Adrenal gland (tissue), 12 donors: Measurements from ENCODE around the gene MAD1L1. TPM values are rescaled to one million over a fixed set of nuclear protein-coding genes. Genes with fewer than 3 reads are reported as not detected.
A peak's percentile ranks its signal among the peaks of the same experiment; 100 is the strongest.
"Not testable (repeated sequence)": the region's sequence is repeated elsewhere in the genome, so short reads cannot be mapped to it uniquely, and the experiment has no call there.

ENCODE experiments used
- DNase-seq, 7 donors: peaks; one replicate each; pipeline ENCODE4 v3.0.0-alpha.2; 2019 to 2020
- H3K27ac ChIP-seq, 5 donors: fragments of 200-600 bp; sonication (generic) in 4 of 5; 1 replicate in 3 of 5; 2 replicates in 2 of 5; pipeline versions ENCODE4 v1.5.1 to v1.8.0; 2016 to 2020; ENCODE audit warnings: mild to moderate bottlenecking in 1 of 5
- H3K27me3 ChIP-seq: fragments of 200-600 bp; 2 replicates; pipeline ENCODE4 v1.8.0; 2021
- H3K36me3 ChIP-seq, 2 donors: fragments of 200-600 bp; replicated peaks in 1 of 2; 1 replicate in 1 of 2; 2 replicates in 1 of 2; pipeline versions ENCODE4 v1.5.1 to v1.8.0; 2018 to 2022
- H3K4me1 ChIP-seq, 2 donors: fragments of 200-600 bp; replicated peaks in 1 of 2; 1 replicate in 1 of 2; 2 replicates in 1 of 2; pipeline versions ENCODE4 v1.5.1 to v1.8.0; 2018 to 2021
- H3K4me3 ChIP-seq, 4 donors: fragments of 200-600 bp; sonication (generic) in 3 of 4; one replicate each; pipeline ENCODE4 v1.5.1; 2016 to 2018
- H3K9me3 ChIP-seq, 3 donors: fragments of 200-600 bp; sonication (generic) in 1 of 3; replicated peaks in 1 of 3; 1 replicate in 2 of 3; 2 replicates in 1 of 3; pipeline versions ENCODE4 v1.5.1 to v1.8.0; 2016 to 2021
- CTCF ChIP-seq, 6 experiments: fragments of 450-650 bp in 4 of 6; fragments of 200-600 bp in 2 of 6; sonication (generic) in 1 of 6; IDR thresholded peaks; 1 replicate in 5 of 6; 2 replicates in 1 of 6; pipeline versions ENCODE4 v1.5.1 to v1.8.0; 2016 to 2021; ENCODE audit warnings: antibody characterized with exemption in 6 of 6, mild to moderate bottlenecking in 2 of 6, moderate library complexity in 1 of 6
- POLR2A ChIP-seq, 2 donors: fragments of 450-650 bp; IDR thresholded peaks; one replicate each; pipeline ENCODE4 v1.6.1; 2017; ENCODE audit warnings: antibody characterized with exemption in 2 of 2, mild to moderate bottlenecking in 2 of 2, moderate library complexity in 1 of 2
- WGBS, 4 donors: extraction: QIAGEN DNeasy Blood & Tissue Kit in 2 of 4; methylation state at CpG; one replicate each; pipeline versions ENCODE4 v1.1.5 to v1.1.7; 2013 to 2017; 5-methylcytosine and 5-hydroxymethylcytosine counted together
- intact Hi-C, 2 donors: fragments of 100-400 bp; cut with DNase I; formaldehyde crosslinking; loops; one replicate each; pipeline versions ENCODE4 v1.14.1 to v1.15.0; 2022 to 2023
- polyA plus RNA-seq, 3 donors: library from polyadenylated mRNA; stranded (reverse); fragments of 200-250 nt in 2 of 3; fragments of 350-450 nt in 1 of 3; fragmentation: Illumina TruSeq in 1 of 3; extraction: RNeasy Lipid Tissue Mini Kit (QIAGEN cat#74804) in 1 of 3; gene quantifications; one replicate each; pipeline ENCODE4 v1.2.3, GENCODE V29; 2013 to 2014
- total RNA-seq, 9 donors: library from RNA; depleted of rRNA in 4 of 9; stranded (reverse); fragments of >200 nt in 4 of 9; fragments of 120-200 nt in 1 of 9; fragmentation: NEBNext Ultra II Directional in 1 of 9; extraction: Animal tissue kit (Norgen Biotek cat#: 25700) in 1 of 9; gene quantifications; one replicate each; pipeline versions ENCODE4 v1.1.0 to v1.2.4, GENCODE V29; 2013 to 2023
- donor health status: healthy with polysubstance abuse.
- donor health status: Bipolar disorder and iron deficiency.
- donor health status: DM: yes; HTN: yes; CAD: no.
- donor health status: DM: no; HTN: no; CAD: no.
- donor health status: DM: no; HTN: no; CAD: no.
- donor health status: DM: yes; HTN: yes; CAD: no.

The MAD1L1 gene
- total and polyA plus RNA-seq, 12 donors = 6.7 to 87.7 (median 28.9) TPM

- no peak overlapping the region for H3K4me3 ChIP-seq
- H3K36me3 ChIP-seq = no peaks in the 10 kb centered on the region
- TF ChIP-seq POLR2A (IDR thresholded peaks at IDR 0.05) = no peak
- no peak for TF ChIP-seq CTCF (IDR thresholded peaks at IDR 0.05)
- no peaks in the 10 kb centered on the region for H3K27me3 ChIP-seq
- no peaks in the 10 kb centered on the region for H3K9me3 ChIP-seq
- intact Hi-C loops = no loop called here
- peak in 1 of 7 donors; percentile 3 for DNase-seq
- H3K4me1 ChIP-seq = no peaks in the 10 kb centered on the region
- WGBS, 4 donors = 92 to 95% (median 93%) methylated on average over 20 to 22 of the region's 22 CpGs
- H3K27ac ChIP-seq = no peak overlapping the region
These were observed 68.9 kb downstream of the MAD1L1 start for GRCh38 chr7:2163600-2164555.

GRCh38 chr7:2162959-2163358 is 69.8 kb downstream of the MAD1L1 start:
- intact Hi-C loops = no loop called here
- no peaks in the 10 kb centered on the region for H3K9me3 ChIP-seq
- TF ChIP-seq CTCF (IDR thresholded peaks at IDR 0.05) = no peak
- TF ChIP-seq POLR2A (IDR thresholded peaks at IDR 0.05) = no peak
- H3K4me3 ChIP-seq = no peak overlapping the region
- H3K36me3 ChIP-seq = no peaks in the 10 kb centered on the region
- H3K27ac ChIP-seq = no peak overlapping the region
- WGBS, 4 donors = 87 to 97% (median 91%) methylated on average over 4 of the region's 4 CpGs
- no peaks in the 10 kb centered on the region for H3K4me1 ChIP-seq
- no peaks in the 10 kb centered on the region for H3K27me3 ChIP-seq
- peak in 1 of 7 donors; percentile 2 for DNase-seq

- intact Hi-C loops, H3K27ac ChIP-seq, H3K36me3 ChIP-seq, H3K9me3 ChIP-seq, H3K27me3 ChIP-seq, H3K4me3 ChIP-seq, H3K4me1 ChIP-seq, DNase-seq: not testable (repeated sequence)
- 83 to 87% (median 86%) methylated on average over 14 to 17 of the region's 17 CpGs for WGBS, 4 donors
These were observed 70.5 kb downstream of the MAD1L1 start for GRCh38 chr7:2162004-2162902.

- WGBS, 4 donors = 94 to 99% (median 97%) methylated on average over 7 to 8 of the region's 8 CpGs
- intact Hi-C loops = no loop called here
These were observed 73.6 kb downstream of the MAD1L1 start for GRCh38 chr7:2159176-2159520.

More at GRCh38 chr7:2159176-2159520, 73.6 kb downstream of the MAD1L1 start:
- DNase-seq = peak in 1 of 7 donors; percentile 2
- Histone ChIP-seq H3K9me3 (no peaks in the 10 kb centered on the region), H3K27ac (no peak overlapping the region), H3K27me3 (no peaks in the 10 kb centered on the region), H3K4me1 (no peaks in the 10 kb centered on the region), H3K36me3 (no peaks in the 10 kb centered on the region), H3K4me3 (no peak overlapping the region)
- no peak for TF ChIP-seq POLR2A (IDR thresholded peaks at IDR 0.05)
- TF ChIP-seq CTCF (IDR thresholded peaks at IDR 0.05) = no peak
